ENCODE data around the gene CSK. TPM values are rescaled to one million over a fixed set of nuclear protein-coding genes. Genes with fewer than 3 reads are reported as not detected.
"Not testable (repeated sequence)": the region's sequence is repeated elsewhere in the genome, so short reads cannot be mapped to it uniquely, and the experiment has no call there.

Gene CSK
- total RNA-seq, 1 donor from 2014 or later = 65.6 TPM

DNA sequence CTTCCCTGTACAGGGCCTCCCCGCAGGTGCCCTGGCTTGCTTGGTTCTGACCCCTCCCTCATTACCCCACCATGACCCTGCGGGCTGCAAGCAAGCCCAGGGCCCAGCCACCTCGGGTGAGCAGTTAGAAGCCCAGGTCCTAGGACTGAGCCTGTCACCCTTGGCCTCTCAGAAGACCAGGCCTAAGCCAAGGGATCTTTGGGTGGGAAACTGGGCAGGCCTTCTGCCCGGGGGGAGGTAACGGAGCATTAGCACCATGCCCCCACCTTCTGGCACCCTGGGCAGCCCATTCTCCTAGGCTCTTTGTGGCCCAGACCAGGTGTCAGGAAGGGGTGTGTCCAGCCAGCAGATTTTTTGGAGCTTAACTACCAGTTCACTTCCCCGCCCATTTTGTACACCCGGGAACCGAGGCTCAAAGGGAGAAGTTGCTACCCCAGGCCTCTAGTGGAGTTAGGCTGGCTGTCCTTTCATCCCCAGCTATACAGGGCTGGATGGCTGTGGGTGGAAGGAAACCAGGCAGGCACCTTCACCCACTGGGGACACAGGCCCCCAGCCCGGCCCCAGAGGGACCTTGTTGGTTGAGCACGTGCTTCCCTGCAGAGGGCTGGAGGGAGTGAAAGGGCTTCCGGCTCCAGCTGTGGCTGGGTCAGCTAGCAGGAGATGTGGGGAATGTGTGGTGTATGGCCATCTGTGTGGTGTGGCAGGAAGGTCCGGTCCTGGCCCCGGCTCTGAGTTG lies 1.4 kb downstream of the CSK start:
- H3K9me3 ChIP-seq = no peaks in the 10 kb centered on the region
- no peak for TF ChIP-seq CTCF (IDR thresholded peaks at IDR 0.05)
- no peaks in the 10 kb centered on the region for H3K36me3 ChIP-seq
- peak overlapping the region; percentile 80 for H3K4me3 ChIP-seq
- intact Hi-C loops (cut with DNase I) = no loop called here
- peak; percentile 6 for ATAC-seq
- peaks cover 67% of the 10 kb centered on the region for H3K4me1 ChIP-seq
- no peak for DNase-seq
- no peaks in the 10 kb centered on the region for H3K27me3 ChIP-seq
- H3K27ac ChIP-seq = peak overlapping the region; percentile 78

DNA sequence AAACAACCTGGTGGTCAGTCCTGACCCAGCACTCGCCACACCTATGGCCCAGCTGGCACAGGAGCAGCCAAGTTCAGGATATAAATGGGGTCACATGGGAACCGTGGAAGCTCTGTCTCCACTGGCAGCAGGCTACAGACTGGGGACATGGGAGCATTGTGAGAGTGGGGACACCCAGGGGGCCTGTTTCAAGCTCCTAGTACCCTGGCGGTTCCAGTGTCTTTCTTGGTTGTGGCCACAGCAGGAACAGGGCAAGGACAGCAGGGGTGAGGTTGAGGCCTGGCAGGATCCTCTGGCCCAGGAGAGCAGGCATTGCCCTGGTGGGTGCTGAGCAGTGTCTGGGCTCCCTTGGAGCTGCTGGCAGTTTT lies 1.9 kb downstream of the CSK start:
- ATAC-seq (no peak), DNase-seq (no peak)
- TF ChIP-seq CTCF (IDR thresholded peaks at IDR 0.05) = no peak
- peak overlapping the region; percentile 78 for H3K27ac ChIP-seq
- H3K4me3 ChIP-seq = peak overlapping the region; percentile 80
- no peaks in the 10 kb centered on the region for H3K27me3 ChIP-seq
- H3K4me1 ChIP-seq = peaks cover 72% of the 10 kb centered on the region
- no peaks in the 10 kb centered on the region for H3K9me3 ChIP-seq
- H3K36me3 ChIP-seq = no peaks in the 10 kb centered on the region
- intact Hi-C loops (cut with DNase I) = no loop called here

DNA sequence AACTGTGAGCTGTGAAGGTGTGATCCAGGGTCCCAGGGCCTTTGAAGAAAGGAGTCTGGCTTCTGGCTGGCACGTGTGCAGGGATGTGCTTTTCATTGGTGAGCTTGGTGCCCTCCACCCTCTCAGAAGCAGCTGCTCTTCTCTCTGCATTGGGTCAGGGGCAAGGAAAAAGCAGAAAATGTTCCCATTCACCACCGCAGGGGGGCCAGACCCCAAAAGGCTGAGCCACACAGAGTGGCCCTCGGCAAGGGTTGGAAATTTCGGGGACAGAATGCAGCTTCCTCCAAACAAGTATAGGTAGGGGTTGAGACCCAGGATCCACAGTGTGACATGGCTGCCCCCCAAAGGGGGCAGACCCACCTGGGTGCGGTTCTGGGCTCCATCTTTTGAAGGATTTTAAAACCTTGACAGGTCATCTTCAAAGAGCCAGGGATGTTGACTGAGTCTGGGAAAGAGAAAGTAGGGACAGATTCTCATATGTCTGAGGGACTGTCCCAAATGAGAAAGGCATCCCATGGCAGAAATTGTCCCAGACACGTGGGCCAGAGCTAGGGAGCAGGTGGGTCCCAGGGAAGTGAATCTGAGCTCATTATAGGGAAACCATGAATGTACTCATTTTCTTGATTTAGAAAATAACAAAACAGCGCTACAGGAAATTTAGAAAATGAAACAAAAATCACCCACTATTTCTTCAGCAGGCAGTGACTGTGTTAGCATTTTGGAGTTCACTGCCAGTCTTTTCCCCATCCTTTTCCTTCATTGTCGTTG lies 2.7 kb downstream of the CSK start:
- intact Hi-C loops (cut with DNase I) = no loop called here
- TF ChIP-seq CTCF (IDR thresholded peaks at IDR 0.05) = no peak
- no peak for ATAC-seq
- H3K9me3 ChIP-seq = no peaks in the 10 kb centered on the region
- H3K4me3 ChIP-seq = peak overlapping the region; percentile 80
- no peaks in the 10 kb centered on the region for H3K27me3 ChIP-seq
- H3K4me1 ChIP-seq = peaks cover 80% of the 10 kb centered on the region
- H3K27ac ChIP-seq = peak overlapping the region; percentile 78
- no peak for DNase-seq
- H3K36me3 ChIP-seq = no peaks in the 10 kb centered on the region

DNA sequence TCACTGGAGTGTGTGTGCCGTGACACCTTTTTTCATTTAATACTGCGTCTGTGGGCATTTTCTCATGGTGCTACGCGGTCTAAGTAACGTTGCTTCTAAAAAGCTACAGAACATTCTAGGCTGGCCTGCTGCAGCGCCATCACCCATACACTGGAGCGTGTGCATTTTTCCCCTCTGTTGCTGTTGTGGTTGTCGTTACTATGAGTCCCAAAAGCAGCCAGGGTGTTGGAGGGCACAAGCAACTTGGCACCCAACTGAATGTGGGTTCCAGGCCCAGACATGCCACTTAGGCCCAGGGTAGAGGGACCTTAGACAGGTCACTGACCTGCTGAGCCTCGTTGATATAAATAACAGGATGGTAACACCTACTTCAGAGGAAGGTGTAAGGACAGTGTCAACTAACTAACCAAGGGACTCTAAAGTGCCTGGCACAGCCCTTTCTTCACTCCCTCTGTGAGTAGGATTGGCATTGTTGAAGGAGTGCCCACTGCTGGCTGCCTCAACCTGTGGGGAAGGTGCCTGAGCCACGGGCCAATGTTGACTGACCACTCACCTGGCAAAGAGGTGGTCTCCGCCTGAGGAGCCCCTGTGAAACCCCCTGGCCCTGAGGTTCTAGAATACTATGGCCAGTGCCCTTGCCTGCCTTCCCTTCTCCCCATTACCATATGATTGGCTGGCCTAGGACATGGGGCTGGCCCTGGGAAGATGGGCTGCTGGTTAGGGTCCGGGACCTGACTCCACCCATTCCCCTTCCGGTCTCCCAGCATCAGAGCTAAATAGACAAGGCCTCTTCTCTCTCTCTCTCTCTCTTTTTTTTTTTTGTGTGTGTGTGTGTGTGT lies 3.5 kb downstream of the CSK start:
- H3K4me1 ChIP-seq = peaks cover 82% of the 10 kb centered on the region
- peak overlapping the region; percentile 80 for H3K4me3 ChIP-seq
- H3K36me3 ChIP-seq = no peaks in the 10 kb centered on the region
- no peak for TF ChIP-seq CTCF (IDR thresholded peaks at IDR 0.05)
- no peak for ATAC-seq
- DNase-seq = no peak
- no peaks in the 10 kb centered on the region for H3K27me3 ChIP-seq
- intact Hi-C loops (cut with DNase I) = no loop called here
- no peaks in the 10 kb centered on the region for H3K9me3 ChIP-seq
- H3K27ac ChIP-seq = peak overlapping the region; percentile 78

DNA sequence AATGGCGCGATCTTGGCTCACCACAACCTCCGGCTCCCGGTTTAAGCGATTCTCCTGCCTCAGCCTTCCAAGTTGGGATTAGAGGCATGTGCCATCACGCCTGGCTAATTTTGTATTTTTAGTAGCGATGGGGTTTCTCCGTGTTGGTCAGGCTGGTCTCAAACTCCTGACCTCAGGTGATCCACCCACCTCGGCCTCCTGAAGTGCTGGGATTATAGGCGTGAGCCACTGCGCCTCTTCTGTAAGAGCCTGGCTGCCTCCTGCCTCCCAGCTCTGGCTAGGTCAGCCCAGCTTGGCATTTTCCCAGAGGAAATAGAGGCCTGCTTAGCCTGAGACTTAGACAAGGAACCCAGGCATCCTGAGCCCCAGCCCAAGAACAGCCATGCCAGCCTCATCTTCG lies 4.2 kb downstream of the CSK start:
- ATAC-seq = not testable (repeated sequence)

More for the DNA sequence above, 4.2 kb downstream of the CSK start:
- Histone ChIP-seq H3K4me3 (peak overlapping the region; percentile 19), H3K27ac (peak overlapping the region; percentile 84), H3K4me1 (peaks cover 86% of the 10 kb centered on the region)
- H3K27me3 ChIP-seq; DNase-seq; intact Hi-C loops (cut with DNase I); H3K36me3 ChIP-seq; H3K9me3 ChIP-seq: not testable (repeated sequence)
